HG03039 (cell line): Measurements from ENCODE around the gene ARID1B.

ENCODE experiments used
- ATAC-seq: cut with Tn5 transposase; IDR thresholded peaks from one replicate; pipeline ENCODE4 v1.9.1; 2021; ENCODE audit warnings: mild to moderate bottlenecking, moderate library complexity; ENCODE audit not compliant: unreplicated experiment

ARID1B gene

GRCh38 chr6:156790711-156791319, 13.6 kb downstream of the ARID1B start:
- ATAC-seq, result no peak

GRCh38 chr6:156791320-156791850, 14.2 kb downstream of the ARID1B start:
- peak; percentile 51 for ATAC-seq

- no peak for ATAC-seq
These were observed 16.0 kb downstream of the ARID1B start for GRCh38 chr6:156793200-156793599.

- ATAC-seq, result peak; percentile 53
These were observed 17.6 kb downstream of the ARID1B start for GRCh38 chr6:156794546-156795354.

GRCh38 chr6:156795825-156796224, 18.6 kb downstream of the ARID1B start:
- ATAC-seq, result no peak

GRCh38 chr6:156796627-156797026, 19.4 kb downstream of the ARID1B start:
- ATAC-seq, result no peak

- no peak for ATAC-seq
These were observed 20.9 kb downstream of the ARID1B start for GRCh38 chr6:156797901-156798735.

- no peak for ATAC-seq
These were observed 24.5 kb downstream of the ARID1B start for GRCh38 chr6:156801712-156802111.

- ATAC-seq, result no peak
These were observed 26.2 kb downstream of the ARID1B start for GRCh38 chr6:156803353-156803752.

- ATAC-seq, result no peak
These were observed 27.2 kb downstream of the ARID1B start for GRCh38 chr6:156804402-156804801.

- ATAC-seq, result no peak
These were observed 29.0 kb downstream of the ARID1B start for GRCh38 chr6:156806155-156806554.

GRCh38 chr6:156807028-156807427, 29.9 kb downstream of the ARID1B start:
- ATAC-seq, result no peak

GRCh38 chr6:156807795-156808194, 30.6 kb downstream of the ARID1B start:
- ATAC-seq, result no peak

- ATAC-seq, result no peak
These were observed 31.1 kb downstream of the ARID1B start for GRCh38 chr6:156808287-156808686.

- ATAC-seq, result peak; percentile 75
These were observed 31.9 kb downstream of the ARID1B start for GRCh38 chr6:156809034-156809433.

- ATAC-seq, result no peak
These were observed 32.4 kb downstream of the ARID1B start for GRCh38 chr6:156809446-156810178.

GRCh38 chr6:156814036-156814581, 36.9 kb downstream of the ARID1B start:
- no peak for ATAC-seq

GRCh38 chr6:156816505-156816904, 39.3 kb downstream of the ARID1B start:
- ATAC-seq, result no peak

GRCh38 chr6:156820089-156820798, 43.1 kb downstream of the ARID1B start:
- no peak for ATAC-seq

GRCh38 chr6:156821707-156822106, 44.5 kb downstream of the ARID1B start:
- ATAC-seq, result no peak
